Glutamatergic neuron (in vitro differentiated cells): ENCODE results near the gene MAPK4. TPM values are rescaled to one million over a fixed set of nuclear protein-coding genes. Genes with fewer than 3 reads are reported as not detected.

Source experiments
- DNase-seq: peaks from one replicate; pipeline ENCODE4 v3.0.0; 2022
- H3K27ac Mint-ChIP-seq: one replicate; pipeline ENCODE4 v1.8.0; 2020; ENCODE audit warnings: mild to moderate bottlenecking, mixed read lengths, inconsistent platforms; ENCODE audit not compliant: unreplicated experiment
- H3K27me3 Mint-ChIP-seq: one replicate; pipeline ENCODE4 v1.8.0; 2020; ENCODE audit warnings: mild to moderate bottlenecking, moderate library complexity, mixed read lengths, inconsistent platforms; ENCODE audit not compliant: unreplicated experiment
- H3K36me3 Mint-ChIP-seq: one replicate; pipeline ENCODE4 v1.8.0; 2020; ENCODE audit warnings: mild to moderate bottlenecking, mixed read lengths, inconsistent platforms; ENCODE audit not compliant: unreplicated experiment
- H3K4me1 Mint-ChIP-seq: one replicate; pipeline ENCODE4 v1.8.0; 2020; ENCODE audit warnings: mild to moderate bottlenecking, low read depth, mixed read lengths, inconsistent platforms; ENCODE audit not compliant: unreplicated experiment
- H3K4me3 Mint-ChIP-seq: one replicate; pipeline ENCODE4 v1.8.0; 2020; ENCODE audit warnings: mild to moderate bottlenecking, mixed read lengths, inconsistent platforms; ENCODE audit not compliant: unreplicated experiment
- H3K9me3 Mint-ChIP-seq: one replicate; pipeline ENCODE4 v1.8.0; 2020; ENCODE audit warnings: mild to moderate bottlenecking, moderate library complexity, mixed read lengths, inconsistent platforms; ENCODE audit not compliant: unreplicated experiment
- CTCF ChIP-seq: fragments of 200-600 bp; sonication (generic); IDR thresholded peaks from one replicate; pipeline ENCODE4 v1.5.0; 2021; ENCODE audit not compliant: partially characterized antibody, unreplicated experiment
- total RNA-seq: library from RNA; stranded (reverse); fragmentation: NEBNext Ultra II Directional; extraction: Animal tissue kit (Norgen Biotek cat#: 25700); gene quantifications from one replicate; pipeline ENCODE4 v1.2.1, GENCODE V29; 2021; ENCODE audit not compliant: unreplicated experiment

MAPK4 gene
- total RNA-seq, 1 donor from 2014 or later = 13.1 TPM

GRCh38 chr18:50663626-50664441 lies 103.9 kb downstream of the MAPK4 start:
- Mint-ChIP-seq H3K27ac (no peak overlapping the region), H3K9me3 (peaks cover 6% of the 10 kb centered on the region), H3K4me1 (peaks cover 36% of the 10 kb centered on the region), H3K4me3 (no peak overlapping the region), H3K27me3 (peaks cover 2% of the 10 kb centered on the region), H3K36me3 (peaks cover 7% of the 10 kb centered on the region)
- TF ChIP-seq CTCF = no peak
- no peak for DNase-seq

- Mint-ChIP-seq H3K36me3 (peaks cover 7% of the 10 kb centered on the region), H3K4me1 (peaks cover 36% of the 10 kb centered on the region), H3K9me3 (peaks cover 6% of the 10 kb centered on the region), H3K4me3 (no peak overlapping the region), H3K27ac (no peak overlapping the region), H3K27me3 (no peaks in the 10 kb centered on the region)
- no peak for DNase-seq
- no peak for TF ChIP-seq CTCF
Observed at GRCh38 chr18:50665015-50665414, 105.1 kb downstream of the MAPK4 start.

GRCh38 chr18:50665519-50665918 lies 105.6 kb downstream of the MAPK4 start:
- H3K27me3 Mint-ChIP-seq = no peaks in the 10 kb centered on the region
- peaks cover 33% of the 10 kb centered on the region for H3K4me1 Mint-ChIP-seq
- H3K4me3 Mint-ChIP-seq = peak overlapping the region; percentile 40
- peaks cover 6% of the 10 kb centered on the region for H3K9me3 Mint-ChIP-seq
- no peak overlapping the region for H3K27ac Mint-ChIP-seq
- no peak for DNase-seq
- TF ChIP-seq CTCF = no peak
- peaks cover 7% of the 10 kb centered on the region for H3K36me3 Mint-ChIP-seq

GRCh38 chr18:50666536-50666935 lies 106.6 kb downstream of the MAPK4 start:
- no peak for DNase-seq
- Mint-ChIP-seq H3K36me3 (peaks cover 7% of the 10 kb centered on the region), H3K27ac (no peak overlapping the region)

More at GRCh38 chr18:50666536-50666935, 106.6 kb downstream of the MAPK4 start:
- Mint-ChIP-seq H3K27me3 (no peaks in the 10 kb centered on the region), H3K4me3 (peak overlapping the region; percentile 30), H3K4me1 (peaks cover 29% of the 10 kb centered on the region), H3K9me3 (peaks cover 4% of the 10 kb centered on the region)
- TF ChIP-seq CTCF = no peak
